Endothelial cell of umbilical vein (primary cell): ENCODE data around the gene ALKBH8. TPM values are rescaled to one million over a fixed set of nuclear protein-coding genes. Genes with fewer than 3 reads are reported as not detected.

Experiments used
- BruUV-seq: library from RNA; stranded (reverse); fragments of 400-500 nt; replicated peaks from 2 replicates; lab custom pipeline; 2021; lab: Mats Ljungman, UMichigan
- CTCF ChIA-PET: fragments of 300-600, 350-600 bp; sonication (Branson Sonifier 250); formaldehyde crosslinking; loops from one replicate; lab custom pipeline; 2021; ENCODE audit warnings: antibody characterized with exemption, inconsistent platforms; lab: Charles Lee
- POLR2A ChIA-PET: fragments of 300-600, 350-600 bp; sonication (Branson Sonifier 250); formaldehyde crosslinking; loops from one replicate; lab custom pipeline; 2021; ENCODE audit warnings: antibody characterized with exemption, inconsistent platforms; lab: Charles Lee
- DNase-seq: peaks from one replicate; pipeline ENCODE4 v3.0.0-alpha.2; 2011; ENCODE audit warnings: low read depth, low spot score
- FAIRE-seq: peaks from 2 replicates; lab custom pipeline; 2011; peaks lifted over from hg19 to GRCh38; lab: Jason Lieb, UNC
- H2AFZ ChIP-seq: 2 replicates; pipeline ENCODE4 v1.6.0; 2012; ENCODE audit warnings: low read depth, low read length, control low read depth, inconsistent platforms
- H3K27ac ChIP-seq: 2 replicates; pipeline ENCODE4 v1.5.1; 2011; ENCODE audit warnings: low read depth, mild to moderate bottlenecking, control low read depth, low read length, moderate library complexity; ENCODE audit not compliant: insufficient read depth
- H3K27me3 ChIP-seq, 2 experiments: 2 replicates each; pipeline versions ENCODE4 v1.6.0 to v1.6.1; 2011; ENCODE audit warnings: low read length in 2 of 2, mixed read lengths in 1 of 2; ENCODE audit not compliant: control insufficient read depth in 2 of 2, insufficient read depth in 2 of 2
- H3K36me3 ChIP-seq, 2 experiments: 2 replicates in 1 of 2; 3 replicates in 1 of 2; pipeline ENCODE4 v1.5.1; 2011; ENCODE audit warnings: low read length in 2 of 2, mild to moderate bottlenecking in 1 of 2, moderate library complexity in 1 of 2; ENCODE audit not compliant: control insufficient read depth in 2 of 2, insufficient read depth in 2 of 2; ENCODE audit errors: extremely low read depth in 1 of 2
- H3K4me1 ChIP-seq: 3 replicates; pipeline ENCODE4 v1.5.1; 2011; ENCODE audit warnings: mild to moderate bottlenecking, low read length; ENCODE audit not compliant: control insufficient read depth, insufficient read depth; ENCODE audit errors: extremely low read depth
- H3K4me2 ChIP-seq: 2 replicates; pipeline ENCODE4 v1.6.1; 2011; ENCODE audit warnings: low read length, control low read depth, mixed read lengths; ENCODE audit not compliant: insufficient read depth
- H3K4me3 ChIP-seq, 3 experiments: fragments of 200-600 bp in 1 of 3; sonication (generic), shearing (Covaris generic) in 1 of 3; replicated peaks in 1 of 3; 2 replicates each; pipeline ENCODE4 v1.5.1; 2011 to 2016; ENCODE audit warnings: control low read depth in 3 of 3, low read length in 3 of 3, mild to moderate bottlenecking in 2 of 3, inconsistent platforms in 1 of 3, low read depth in 1 of 3, moderate library complexity in 1 of 3; ENCODE audit not compliant: insufficient read depth in 1 of 3
- H3K79me2 ChIP-seq: 2 replicates; pipeline ENCODE4 v1.6.0; 2012; ENCODE audit warnings: low read length, inconsistent platforms; ENCODE audit not compliant: control insufficient read depth, insufficient read depth
- H3K9ac ChIP-seq: replicated peaks from 2 replicates; pipeline ENCODE3; 2011; ENCODE audit warnings: low read length, control low read depth; ENCODE audit not compliant: insufficient read depth; ENCODE audit errors: extremely low read depth
- H3K9me1 ChIP-seq: replicated peaks from 3 replicates; pipeline ENCODE4 v1.6.0; 2011; ENCODE audit warnings: mild to moderate bottlenecking, low read length; ENCODE audit not compliant: control insufficient read depth, insufficient read depth; ENCODE audit errors: extremely low read depth
- H3K9me3 ChIP-seq: replicated peaks from 2 replicates; pipeline ENCODE4 v1.5.1; 2012; ENCODE audit warnings: low read length, inconsistent platforms; ENCODE audit not compliant: control insufficient read depth, insufficient read depth
- H4K20me1 ChIP-seq: replicated peaks from 2 replicates; pipeline ENCODE3; 2011; ENCODE audit warnings: mild to moderate bottlenecking, low read length; ENCODE audit not compliant: control insufficient read depth, insufficient read depth; ENCODE audit errors: extremely low read depth
- EZH2 ChIP-seq: IDR thresholded peaks from 2 replicates; pipeline ENCODE4 v1.6.1; 2012; ENCODE audit warnings: borderline replicate concordance, low read depth, mild to moderate bottlenecking, moderate library complexity, low read length, inconsistent platforms; ENCODE audit not compliant: severe bottlenecking
- FOS ChIP-seq: IDR thresholded peaks from 2 replicates; pipeline ENCODE4 v1.6.1; 2011; ENCODE audit warnings: mild to moderate bottlenecking, low read length, moderate library complexity, borderline replicate concordance; ENCODE audit not compliant: insufficient read depth
- GATA2 ChIP-seq: IDR thresholded peaks from 2 replicates; pipeline ENCODE4 v1.7.0; 2011; ENCODE audit warnings: low read depth, mild to moderate bottlenecking, moderate library complexity, mixed read lengths, low read length; ENCODE audit not compliant: insufficient read length, insufficient read depth
- JUN ChIP-seq: IDR thresholded peaks from 2 replicates; pipeline ENCODE4 v1.6.1; 2011; ENCODE audit warnings: borderline replicate concordance, low read depth; ENCODE audit not compliant: insufficient read length, insufficient read depth
- MYC ChIP-seq: IDR thresholded peaks from one replicate; pipeline ENCODE4 v1.6.1; 2011; ENCODE audit warnings: mild to moderate bottlenecking, low read depth, low read length
- POLR2A ChIP-seq: IDR thresholded peaks from 2 replicates; pipeline ENCODE4 v1.6.1; 2012; ENCODE audit warnings: low read depth, mild to moderate bottlenecking, control low read depth, low read length
- POLR2AphosphoS5 ChIP-seq: IDR thresholded peaks from 2 replicates; pipeline ENCODE4 v1.6.1; 2012; ENCODE audit warnings: low read depth, mild to moderate bottlenecking, control low read depth, low read length, moderate library complexity; ENCODE audit not compliant: insufficient read depth
- dilution Hi-C: fragments of 300-500 bp; cut with MboI; formaldehyde crosslinking; loops from one replicate; pipeline ENCODE4 v1.15.0; 2019; ENCODE audit warnings: low sequenced_read_pairs; ENCODE audit not compliant: extremely low pct_ligation_motif_present
- intact Hi-C: fragments of 100-400 bp; cut with micrococcal nuclease; formaldehyde crosslinking; loops from one replicate; pipeline ENCODE4 v1.10.0; 2022
- polyA plus RNA-seq, 4 experiments: library from polyadenylated mRNA; depleted of rRNA in 3 of 4; stranded (reverse) in 3 of 4; unstranded in 1 of 4; fragments of >200 nt; gene quantifications; 2 replicates each; pipeline versions ENCODE4 v1.2.1 to v1.2.3, GENCODE V29; 2011 to 2012; ENCODE audit warnings: missing spikeins in 1 of 4
- total RNA-seq: library from RNA; stranded (reverse); gene quantifications from 2 replicates; pipeline ENCODE4 v1.2.3, GENCODE V29; 2021
- TF ChIP-seq, protein P1 (sequence below): IDR thresholded peaks from 2 replicates; pipeline ENCODE4 v1.6.1; 2011; ENCODE audit not compliant: insufficient read depth, insufficient read length

Gene ALKBH8
- total and polyA plus RNA-seq, 2 donors (not counting 3 experiments of a cell fraction or from before 2014, with no cell fraction given) = 2.6 to 10.2 TPM

- POLR2A ChIA-PET = no interaction called here
- intact Hi-C loops = loop anchor here (1.0 to 10.0 kb wide), 4 partner anchors 13 to 442 kb away; partner anchors contain the start of gene CUL5
- peak overlapping the region; percentile 61 for H3K9ac ChIP-seq
Observed at GRCh38 chr11:107562647-107563208, 2.8 kb downstream of the ALKBH8 start.

GRCh38 chr11:107561688-107562087, 3.8 kb downstream of the ALKBH8 start:
- peaks cover 0 to 3% of the 10 kb centered on the region in 2 experiments for H3K36me3 ChIP-seq
- no peaks in the 10 kb centered on the region for H3K9me1 ChIP-seq
- H3K27me3 ChIP-seq = no peaks in the 10 kb centered on the region
- H2AFZ ChIP-seq = no peak overlapping the region
- peaks cover 36% of the 10 kb centered on the region for H3K4me1 ChIP-seq
- H3K4me3 ChIP-seq = no peak overlapping the region
- H3K27ac ChIP-seq = peak overlapping the region; percentile 82
- peaks cover 16% of the 10 kb centered on the region for H3K79me2 ChIP-seq
- ChIA-PET POLR2A (no interaction called here), CTCF (interaction anchor here (0.8 to 4.9 kb wide), 3 partner anchors 12 to 209 kb away, joined by 3 to 91 read pairs (median 78); no protein-coding TSS in a partner anchor)
- no peak overlapping the region for H3K9ac ChIP-seq
- H4K20me1 ChIP-seq = no peaks in the 10 kb centered on the region
- no peak overlapping the region for H3K4me2 ChIP-seq
- H3K9me3 ChIP-seq = no peaks in the 10 kb centered on the region
- FAIRE-seq = no peak
- intact Hi-C loops = loop anchor here (10.0 kb wide), 2 partner anchors 333 to 443 kb away; partner anchors contain the start of gene CUL5
- no TSS peak for BruUV-seq
- peak; percentile 13 for DNase-seq
- dilution Hi-C loops = no loop called here
- no peak for TF ChIP-seq POLR2A
- TF ChIP-seq GATA2 = no peak
- TF ChIP-seq FOS = peak; percentile 18
- TF ChIP-seq JUN = no peak

More at GRCh38 chr11:107562647-107563208, 2.8 kb downstream of the ALKBH8 start:
- Histone ChIP-seq H3K4me2 (peak overlapping the region; percentile 48), H3K9me1 (no peaks in the 10 kb centered on the region), H3K79me2 (peaks cover 16% of the 10 kb centered on the region), H3K36me3 (peaks cover 0 to 2% of the 10 kb centered on the region in 2 experiments), H3K9me3 (no peaks in the 10 kb centered on the region), H2AFZ (no peak overlapping the region), H3K4me1 (peaks cover 36% of the 10 kb centered on the region), H4K20me1 (no peaks in the 10 kb centered on the region), H3K4me3 (no peak overlapping the region), H3K27ac (peak overlapping the region; percentile 82), H3K27me3 (no peaks in the 10 kb centered on the region)
- no TSS peak for BruUV-seq
- FAIRE-seq (peak; percentile 77), DNase-seq (peak; percentile 86)
- peak; percentile 94 for TF ChIP-seq GATA2
- no peak for TF ChIP-seq MYC
- no peak for TF ChIP-seq EZH2
- TF ChIP-seq JUN = peak; percentile 85
- TF ChIP-seq, protein P1, sequence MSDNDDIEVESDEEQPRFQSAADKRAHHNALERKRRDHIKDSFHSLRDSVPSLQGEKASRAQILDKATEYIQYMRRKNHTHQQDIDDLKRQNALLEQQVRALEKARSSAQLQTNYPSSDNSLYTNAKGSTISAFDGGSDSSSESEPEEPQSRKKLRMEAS = no peak
- TF ChIP-seq FOS = peak; percentile 89
- peak; percentile 58 for TF ChIP-seq POLR2AphosphoS5
- peak; percentile 40 for TF ChIP-seq POLR2A
- CTCF ChIA-PET = interaction anchor here (0.6 to 4.9 kb wide), 22 partner anchors 12 to 447 kb away, joined by 3 to 91 read pairs (median 4); partner anchors contain the start of gene CUL5
- dilution Hi-C loops = no loop called here
